Frontal cortex (tissue), 4 donors: ENCODE data around the gene RGS9. TPM values are rescaled to one million over a fixed set of nuclear protein-coding genes. Genes with fewer than 3 reads are reported as not detected.

ENCODE experiments used
- DNase-seq, 2 donors: peaks; one replicate each; pipeline ENCODE4 v3.0.0; 2012; ENCODE audit warnings: low spot score in 2 of 2
- FAIRE-seq: peaks from 2 replicates; lab custom pipeline; 2012; peaks lifted over from hg19 to GRCh38; lab: Jason Lieb, UNC
- total RNA-seq: library from RNA; depleted of rRNA; stranded (reverse); fragments of >200 nt; gene quantifications from one replicate; pipeline ENCODE4 v1.2.3, GENCODE V29; 2014
- donor health status: control.
- donor health status: control.
- donor health status: control.

RGS9 gene
- total RNA-seq, 1 donor from 2014 or later, result 15.1 TPM

GRCh38 chr17:65231662-65232335 is 94.6 kb downstream of the RGS9 start:
- DNase-seq (peak; percentile 31 to 77), FAIRE-seq (no peak)

GRCh38 chr17:65235284-65235683 is 98.1 kb downstream of the RGS9 start:
- no peak for DNase-seq

GRCh38 chr17:65236321-65236720 is 99.2 kb downstream of the RGS9 start:
- DNase-seq (no peak), FAIRE-seq (no peak)

More at GRCh38 chr17:65235284-65235683, 98.1 kb downstream of the RGS9 start:
- FAIRE-seq, result no peak

GRCh38 chr17:65243838-65244625 is 106.9 kb downstream of the RGS9 start:
- peak in 1 of 2 donors; percentile 50 for DNase-seq
- no peak for FAIRE-seq

GRCh38 chr17:65246252-65246651 is 109.1 kb downstream of the RGS9 start:
- FAIRE-seq (no peak), DNase-seq (no peak)

- DNase-seq (no peak), FAIRE-seq (no peak)
Measured at GRCh38 chr17:65249774-65250173, 112.6 kb downstream of the RGS9 start.

- FAIRE-seq (no peak), DNase-seq (no peak)
Measured at GRCh38 chr17:65254166-65254565, 117.0 kb downstream of the RGS9 start.

GRCh38 chr17:65259281-65259680 is 122.1 kb downstream of the RGS9 start:
- FAIRE-seq, result no peak
- DNase-seq, result no peak

GRCh38 chr17:65259696-65260485 is 122.7 kb downstream of the RGS9 start:
- FAIRE-seq, result no peak
- DNase-seq, result no peak

GRCh38 chr17:65260626-65261025 is 123.5 kb downstream of the RGS9 start:
- no peak for FAIRE-seq

GRCh38 chr17:65261152-65261551 is 124.0 kb downstream of the RGS9 start:
- FAIRE-seq, result no peak
- DNase-seq, result no peak

More at GRCh38 chr17:65260626-65261025, 123.5 kb downstream of the RGS9 start:
- DNase-seq, result no peak

- no peak for FAIRE-seq
- DNase-seq, result no peak
Measured at GRCh38 chr17:65261682-65262636, 124.8 kb downstream of the RGS9 start.

- FAIRE-seq, result no peak
Measured at GRCh38 chr17:65265276-65265675, 128.1 kb downstream of the RGS9 start.

GRCh38 chr17:65268832-65269231 is 131.7 kb downstream of the RGS9 start:
- FAIRE-seq (no peak), DNase-seq (no peak)

More at GRCh38 chr17:65265276-65265675, 128.1 kb downstream of the RGS9 start:
- DNase-seq, result no peak

GRCh38 chr17:65270499-65271253 is 133.5 kb downstream of the RGS9 start:
- DNase-seq, result no peak
- FAIRE-seq, result no peak

- no peak for DNase-seq
- no peak for FAIRE-seq
Measured at GRCh38 chr17:65271296-65271695, 134.1 kb downstream of the RGS9 start.
